Camera-type eye (tissue), 1 donor: ENCODE results near the gene NOL7. TPM values are rescaled to one million over a fixed set of nuclear protein-coding genes. Genes with fewer than 3 reads are reported as not detected.

Experiments
- total RNA-seq: library from RNA; depleted of rRNA; stranded (reverse); fragments of >200 nt; gene quantifications from one replicate; pipeline ENCODE4 v1.2.3, GENCODE V29; 2014

NOL7 gene
- 77.8 TPM for total RNA-seq

GRCh38 chr6:13614926-13615791 lies at the start of gene NOL7:
Gene NOL7, plus strand, starts transcription at chr6:13615335. Its CDS starts 24 bp downstream, at chr6:13615359.

GRCh38 chr6:13574571-13575376 lies 40.4 kb upstream of the NOL7 start, which contains the start of gene SIRT5:
Gene SIRT5, plus strand, starts transcription at chr6:13574601. Its CDS starts 9,510 bp downstream, at chr6:13584111.

Other genes with a start within 250 kb of the NOL7 start
- 10.9 TPM for gene GFOD1, start 127.7 kb upstream of the NOL7 start, total RNA-seq
- 10.6 TPM for gene SIRT5, start 40.7 kb upstream of the NOL7 start, total RNA-seq
- gene RANBP9, start 96.5 kb downstream of the NOL7 start, total RNA-seq: 67.3 TPM
- 11.1 TPM for gene MCUR1, start 199.2 kb downstream of the NOL7 start, total RNA-seq